H9 (cell line): Measurements from ENCODE around the gene TMEM244. TPM values are rescaled to one million over a fixed set of nuclear protein-coding genes. Genes with fewer than 3 reads are reported as not detected.

Experiments used
- DNase-seq: peaks from one replicate; pipeline ENCODE4 v3.0.0-alpha.2; 2017
- H2AFZ ChIP-seq: one replicate; pipeline ENCODE4 v1.6.1; 2013; ENCODE audit warnings: mild to moderate bottlenecking, low read length, control low read depth, moderate library complexity
- H2AK5ac ChIP-seq: 2 replicates; pipeline ENCODE4 v1.6.1; 2013; ENCODE audit warnings: low read length, control low read depth, mixed read lengths; ENCODE audit not compliant: insufficient read length
- H2BK120ac ChIP-seq: one replicate; pipeline ENCODE4 v1.6.1; 2013; ENCODE audit warnings: low read depth, mild to moderate bottlenecking, low read length, control low read depth, inconsistent platforms; ENCODE audit not compliant: poor library complexity, severe bottlenecking
- H2BK12ac ChIP-seq: 2 replicates; pipeline ENCODE4 v1.6.1; 2013; ENCODE audit warnings: low read length, control low read depth, mixed read lengths, low read depth; ENCODE audit not compliant: insufficient read length
- H2BK15ac ChIP-seq: 2 replicates; pipeline ENCODE4 v1.6.1; 2013; ENCODE audit warnings: low read depth, low read length, control low read depth
- H2BK20ac ChIP-seq: one replicate; pipeline ENCODE4 v1.6.1; 2013; ENCODE audit warnings: low read depth, mild to moderate bottlenecking, low read length, control low read depth, inconsistent platforms; ENCODE audit not compliant: poor library complexity, severe bottlenecking
- H2BK5ac ChIP-seq: 2 replicates; pipeline ENCODE4 v1.6.1; 2013; ENCODE audit warnings: low read length, control low read depth, mixed read lengths; ENCODE audit not compliant: insufficient read length
- H3K14ac ChIP-seq: 2 replicates; pipeline ENCODE4 v1.6.1; 2013; ENCODE audit warnings: low read length, control low read depth; ENCODE audit not compliant: insufficient read depth
- H3K18ac ChIP-seq: 2 replicates; pipeline ENCODE4 v1.6.1; 2013; ENCODE audit warnings: low read depth, mild to moderate bottlenecking, mixed read lengths, low read length, control low read depth; ENCODE audit not compliant: insufficient read length
- H3K23ac ChIP-seq: 2 replicates; pipeline ENCODE4 v1.6.1; 2013; ENCODE audit warnings: low read length, control low read depth, mixed read lengths, low read depth; ENCODE audit not compliant: insufficient read length
- H3K23me2 ChIP-seq: 2 replicates; pipeline ENCODE4 v1.6.1; 2013; ENCODE audit warnings: low read depth, mild to moderate bottlenecking, mixed read lengths, low read length, control low read depth; ENCODE audit not compliant: insufficient read length, poor library complexity, severe bottlenecking
- H3K27ac ChIP-seq: 2 replicates; pipeline ENCODE4 v1.5.1; 2013; ENCODE audit warnings: low read length, control low read depth, mixed read lengths, low read depth; ENCODE audit not compliant: insufficient read length
- H3K27me3 ChIP-seq: 2 replicates; pipeline ENCODE4 v1.6.1; 2013; ENCODE audit warnings: low read length, control low read depth, inconsistent platforms; ENCODE audit not compliant: insufficient read depth
- H3K4ac ChIP-seq: 2 replicates; pipeline ENCODE4 v1.6.1; 2013; ENCODE audit warnings: low read depth, mild to moderate bottlenecking, control low read depth, inconsistent platforms, low read length, moderate library complexity
- H3K4me1 ChIP-seq: 2 replicates; pipeline ENCODE4 v1.6.1; 2013; ENCODE audit warnings: low read length, control low read depth, inconsistent platforms; ENCODE audit not compliant: insufficient read depth
- H3K4me2 ChIP-seq: 2 replicates; pipeline ENCODE4 v1.6.1; 2013; ENCODE audit warnings: low read length, control low read depth, mixed read lengths; ENCODE audit not compliant: insufficient read length, insufficient read depth
- H3K56ac ChIP-seq: 2 replicates; pipeline ENCODE4 v1.6.1; 2013; ENCODE audit warnings: low read depth, mild to moderate bottlenecking, mixed read lengths, low read length, control low read depth; ENCODE audit not compliant: insufficient read length
- H3K79me1 ChIP-seq: 2 replicates; pipeline ENCODE4 v1.6.1; 2013; ENCODE audit warnings: low read depth, mild to moderate bottlenecking, moderate library complexity, low read length, control low read depth, inconsistent platforms; ENCODE audit not compliant: insufficient read depth, poor library complexity, severe bottlenecking
- H3K79me2 ChIP-seq: 2 replicates; pipeline ENCODE4 v1.6.1; 2013; ENCODE audit warnings: low read length, control low read depth, inconsistent platforms; ENCODE audit not compliant: insufficient read depth
- H3K9ac ChIP-seq: 2 replicates; pipeline ENCODE4 v1.6.1; 2013; ENCODE audit warnings: low read length, control low read depth, mixed read lengths; ENCODE audit not compliant: insufficient read length; ENCODE audit errors: extremely low read depth
- H3K9me3 ChIP-seq: one replicate; pipeline ENCODE4 v1.6.1; 2013; ENCODE audit warnings: low read depth, low read length, inconsistent platforms; ENCODE audit not compliant: control insufficient read depth
- H3T11ph ChIP-seq: one replicate; pipeline ENCODE4 v1.6.1; 2013; ENCODE audit warnings: mild to moderate bottlenecking, low read length, control low read depth, inconsistent platforms
- H4K20me1 ChIP-seq: one replicate; pipeline ENCODE4 v1.6.1; 2013; ENCODE audit not compliant: control insufficient read depth, insufficient read length, insufficient read depth
- H4K5ac ChIP-seq: 2 replicates; pipeline ENCODE4 v1.6.1; 2013; ENCODE audit warnings: low read depth, mild to moderate bottlenecking, mixed read lengths, low read length, control low read depth; ENCODE audit not compliant: insufficient read length
- H4K8ac ChIP-seq: replicated peaks from 2 replicates; pipeline ENCODE4 v1.6.1; 2013; ENCODE audit warnings: low read length, control low read depth, mixed read lengths, low read depth; ENCODE audit not compliant: insufficient read length
- H4K91ac ChIP-seq: 2 replicates; pipeline ENCODE4 v1.6.1; 2013; ENCODE audit warnings: low read depth, mild to moderate bottlenecking, moderate library complexity, mixed read lengths, low read length, control low read depth; ENCODE audit not compliant: insufficient read length
- H3K27ac Mint-ChIP-seq, 3 experiments: 2 replicates in 2 of 3; 3 replicates in 1 of 3; pipeline ENCODE4 v1.8.0; 2020 to 2021; ENCODE audit warnings: mixed read lengths in 3 of 3, mild to moderate bottlenecking in 1 of 3, moderate library complexity in 1 of 3
- H3K27me3 Mint-ChIP-seq: 2 replicates; pipeline ENCODE4 v1.8.0; 2021; ENCODE audit warnings: low read depth, mild to moderate bottlenecking, moderate library complexity, mixed read lengths
- H3K36me3 Mint-ChIP-seq, 3 experiments: 2 replicates in 2 of 3; 3 replicates in 1 of 3; pipeline ENCODE4 v1.8.0; 2020 to 2021; ENCODE audit warnings: low read depth in 3 of 3, mixed read lengths in 3 of 3; ENCODE audit not compliant: insufficient read depth in 1 of 3
- H3K4me1 Mint-ChIP-seq, 2 experiments: 2 replicates each; pipeline ENCODE4 v1.8.0; 2020; ENCODE audit warnings: mixed read lengths in 2 of 2
- H3K4me3 Mint-ChIP-seq, 2 experiments: 2 replicates in 1 of 2; 3 replicates in 1 of 2; pipeline ENCODE4 v1.8.0; 2020 to 2021; ENCODE audit warnings: mild to moderate bottlenecking in 2 of 2, mixed read lengths in 2 of 2, moderate library complexity in 1 of 2
- H3K9me3 Mint-ChIP-seq, 2 experiments: 2 replicates in 1 of 2; 3 replicates in 1 of 2; pipeline ENCODE4 v1.8.0; 2020; ENCODE audit warnings: mild to moderate bottlenecking in 2 of 2, mixed read lengths in 2 of 2, moderate library complexity in 1 of 2
- CTCF ChIP-seq: fragments of 200-600 bp; sonication (generic); conservative IDR thresholded peaks from 3 replicates; pipeline ENCODE4 v1.8.0; 2021; ENCODE audit warnings: antibody characterized with exemption, mild to moderate bottlenecking
- WGBS: extraction: QIAGEN DNeasy Blood & Tissue Kit; methylation state at CpG from one replicate; pipeline ENCODE4 v1.1.7; 2013; ENCODE audit warnings: missing lambda C conversion rate, low lambda C conversion rate, mixed read lengths; ENCODE audit not compliant: insufficient read length; ENCODE audit errors: extremely low coverage; 5-methylcytosine and 5-hydroxymethylcytosine counted together
- total RNA-seq: library from RNA; stranded (reverse); gene quantifications from 2 replicates; pipeline ENCODE4 v1.2.1, GENCODE V29; 2021

The TMEM244 gene
- total RNA-seq, 1 experiment from 2014 or later, result not detected

- no peak overlapping the region for H2BK120ac ChIP-seq
- Mint-ChIP-seq H3K36me3 (no peaks in the 10 kb centered on the region), H3K4me1 (peaks cover 0 to 8% of the 10 kb centered on the region in 2 experiments; a peak in 1 of 4 replicates), H3K27ac (no peak overlapping the region), H3K4me3 (no peak overlapping the region), H3K9me3 (no peaks in the 10 kb centered on the region), H3K27me3 (no peaks in the 10 kb centered on the region)
- H2BK15ac ChIP-seq, result no peak overlapping the region
- H3K9me3 ChIP-seq, result no peaks in the 10 kb centered on the region
- H4K5ac ChIP-seq, result no peak overlapping the region
- DNase-seq, result no peak
- H4K91ac ChIP-seq, result no peak overlapping the region
- H3K4me2 ChIP-seq, result no peak overlapping the region
- no peak overlapping the region for H2AK5ac ChIP-seq
- no peak overlapping the region for H2BK12ac ChIP-seq
- no peak overlapping the region for H3K4ac ChIP-seq
- H3K79me2 ChIP-seq, result no peaks in the 10 kb centered on the region
- no peaks in the 10 kb centered on the region for H3K4me1 ChIP-seq
- WGBS, result no CpG with 5 or more reads among the region's 1 CpG
- H3T11ph ChIP-seq, result no peak overlapping the region
- no peak overlapping the region for H2BK20ac ChIP-seq
- H2AFZ ChIP-seq, result no peak overlapping the region
- H4K20me1 ChIP-seq, result no peaks in the 10 kb centered on the region
- H3K18ac ChIP-seq, result no peak overlapping the region
- H2BK5ac ChIP-seq, result no peak overlapping the region
- H3K79me1 ChIP-seq, result no peaks in the 10 kb centered on the region
- no peak overlapping the region for H3K56ac ChIP-seq
- H3K14ac ChIP-seq, result no peak overlapping the region
- H3K27ac ChIP-seq, result no peak overlapping the region
- no peak overlapping the region for H4K8ac ChIP-seq
- no peak overlapping the region for H3K9ac ChIP-seq
- no peak overlapping the region for H3K23ac ChIP-seq
- H3K27me3 ChIP-seq, result no peaks in the 10 kb centered on the region
- TF ChIP-seq CTCF, result no peak
- H3K23me2 ChIP-seq, result no peaks in the 10 kb centered on the region
These were observed 41.6 kb upstream of the TMEM244 start for GRCh38 chr6:129902681-129903080.
